ENCODE measurements around the gene LARP4B.

- no peak for TF ChIP-seq CTCF (IDR thresholded peaks at IDR 0.05; ENCODE audit: low read depth, low read length, missing input control)
- no peak for TF ChIP-seq ATF3 (IDR thresholded peaks at IDR 0.05)
- no peak for TF ChIP-seq TAF1 (conservative IDR thresholded peaks at IDR 0.05)
- no peak for TF ChIP-seq EGR1 (IDR thresholded peaks at IDR 0.05; ENCODE audit: low read depth in 2 of 2)
- TF ChIP-seq GABPA (IDR thresholded peaks at IDR 0.05 in 1 of 2, conservative IDR thresholded peaks at IDR 0.05 in 1 of 2): no peak
These were observed 124.1 kb downstream of the LARP4B start for GRCh38 chr10:807163-807957.
